Measurements from ENCODE around the gene ZNF212.

ZNF212 gene

DNA sequence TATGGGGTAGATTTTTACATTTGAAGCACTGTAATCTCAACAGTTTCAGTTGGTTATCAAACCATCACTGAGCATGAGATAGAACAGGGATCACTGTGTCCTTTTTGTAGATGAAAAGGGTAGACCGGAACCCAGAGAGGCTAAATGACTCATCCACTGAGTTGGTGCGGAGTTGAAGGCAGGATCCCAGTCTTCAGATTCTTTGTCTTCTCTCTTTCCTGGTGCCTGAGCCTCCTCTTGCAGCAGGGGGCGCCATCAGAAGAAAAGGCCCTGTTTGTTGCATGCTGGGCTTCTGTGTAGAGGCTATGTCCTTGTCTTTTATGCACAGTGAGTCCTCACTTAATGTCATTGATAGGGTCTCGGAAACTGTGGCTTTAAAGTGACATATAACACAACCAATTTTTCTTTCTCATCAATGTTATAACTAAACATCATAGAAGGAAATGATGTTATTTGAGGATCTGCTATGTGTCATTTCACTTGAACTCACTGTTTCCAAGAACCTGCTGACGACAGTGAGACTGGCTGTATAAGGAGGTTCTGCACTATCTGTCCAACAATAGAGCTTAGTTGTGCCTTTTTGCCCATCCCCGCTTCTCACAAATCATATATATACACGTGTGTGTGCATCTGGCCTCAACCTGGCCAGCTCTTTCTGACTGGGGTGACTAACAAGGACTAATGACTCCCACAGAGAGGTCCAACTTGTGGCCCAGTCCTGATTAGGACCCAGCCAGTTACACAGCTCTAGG is 29.8 kb upstream of the ZNF212 start:
- DNase-seq (ENCODE audit: low spot score): peak; percentile 61

GRCh38 chr7:149210551-149210950 is 28.9 kb upstream of the ZNF212 start:
- DNase-seq (ENCODE audit: low spot score): no peak
- no peak for TF ChIP-seq CTCF (IDR thresholded peaks at IDR 0.05; ENCODE audit: extremely low read depth, missing control alignments)

More for the DNA sequence above, 29.8 kb upstream of the ZNF212 start:
- TF ChIP-seq CTCF (IDR thresholded peaks at IDR 0.05; ENCODE audit: extremely low read depth, missing control alignments): peak; percentile 42

GRCh38 chr7:149214020-149214720 is 25.3 kb upstream of the ZNF212 start:
- DNase-seq (ENCODE audit: low spot score): no peak
- no peak for TF ChIP-seq CTCF (IDR thresholded peaks at IDR 0.05; ENCODE audit: extremely low read depth, missing control alignments)

- no peak for DNase-seq (ENCODE audit: low spot score)
- no peak for TF ChIP-seq CTCF (IDR thresholded peaks at IDR 0.05; ENCODE audit: extremely low read depth, missing control alignments)
These were observed 23.0 kb upstream of the ZNF212 start for GRCh38 chr7:149216402-149216801.

GRCh38 chr7:149217570-149217969 is 21.9 kb upstream of the ZNF212 start:
- no peak for DNase-seq (ENCODE audit: low spot score)
- TF ChIP-seq CTCF (IDR thresholded peaks at IDR 0.05; ENCODE audit: extremely low read depth, missing control alignments): no peak

DNA sequence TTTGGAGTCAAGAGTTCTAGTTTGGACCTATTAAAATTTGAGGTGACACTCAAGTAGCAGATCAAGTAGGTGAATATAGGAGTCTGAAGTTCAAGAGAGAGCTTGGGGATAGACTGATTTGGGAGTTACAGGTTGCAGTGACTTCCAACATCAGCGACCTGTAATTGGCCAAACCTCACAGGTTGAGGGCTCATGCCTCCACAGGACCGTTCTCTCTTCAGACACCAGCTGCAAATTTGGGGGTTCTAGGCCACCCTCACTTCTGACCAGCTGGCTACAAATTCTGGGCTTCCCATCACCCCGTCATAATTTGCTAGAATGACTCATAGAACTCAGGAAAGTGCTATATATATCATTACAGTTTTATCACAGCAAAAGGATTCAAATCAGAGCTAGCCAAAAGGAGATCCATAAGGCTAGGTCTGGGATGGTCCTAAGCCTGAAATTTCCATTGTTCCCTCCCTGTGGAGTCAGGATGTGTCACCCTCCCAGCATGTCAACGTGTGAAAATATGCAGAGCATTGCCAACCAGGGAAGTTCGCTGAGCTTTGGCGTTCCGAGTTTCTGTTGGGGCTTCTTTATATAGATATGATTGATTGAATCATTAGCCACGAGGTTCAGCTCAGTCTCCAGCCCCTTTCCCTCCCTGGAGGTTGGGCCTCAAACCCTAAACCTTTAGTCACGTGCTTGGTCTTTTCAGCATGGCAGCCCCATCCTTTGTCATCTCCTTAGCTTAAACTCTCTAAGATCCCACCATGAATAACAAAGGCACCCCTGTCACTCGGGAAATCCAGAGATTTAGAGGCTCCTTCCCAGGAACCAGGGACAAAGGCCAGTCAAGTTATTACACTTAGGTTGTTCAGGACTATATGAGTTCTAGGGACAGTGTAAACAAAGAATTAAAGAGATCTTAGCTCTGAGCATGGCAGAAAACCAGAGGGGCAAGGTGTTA is 20.7 kb upstream of the ZNF212 start:
- TF ChIP-seq CTCF (IDR thresholded peaks at IDR 0.05; ENCODE audit: extremely low read depth, missing control alignments): no peak
- no peak for DNase-seq (ENCODE audit: low spot score)
